ENCODE results near the gene SIGLEC14. TPM values are rescaled to one million over a fixed set of nuclear protein-coding genes. Genes with fewer than 3 reads are reported as not detected.

The SIGLEC14 gene
- total RNA-seq, 4 donors from 2014 or later, result 2.2 to 6.0 TPM; not detected in 2

DNA sequence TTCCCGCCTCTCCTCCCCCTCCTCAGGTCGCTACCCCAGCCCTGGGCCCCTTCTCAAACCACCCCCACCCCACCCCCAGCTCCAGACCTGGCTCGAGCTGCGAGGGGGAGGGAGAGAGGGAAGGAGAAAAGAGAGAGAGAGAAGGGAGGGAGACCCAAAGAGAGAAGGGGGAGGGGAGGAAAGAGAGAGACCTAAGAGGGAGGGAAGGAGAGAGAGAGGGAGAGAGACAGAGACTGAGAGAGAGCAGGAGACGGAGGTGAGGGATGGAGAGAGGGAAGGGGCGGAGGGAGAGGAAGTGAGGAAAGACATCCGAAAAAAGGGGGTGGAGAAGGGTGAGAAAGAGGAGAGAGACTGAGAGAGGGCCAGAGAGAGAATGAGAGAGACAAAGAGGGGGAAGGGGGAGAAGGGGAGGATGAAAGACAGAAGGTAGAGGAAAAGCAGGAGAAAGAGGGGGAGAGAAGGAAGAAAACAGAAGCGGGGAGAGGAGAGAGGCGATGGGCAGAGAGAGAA, 44.5 kb upstream of the SIGLEC14 start:
- no peak for DNase-seq
- in situ Hi-C loops (cut with MboI; ENCODE audit: low pct_ligation_motif_present in 1 of 4, low pct_unique_long_range_greater_than_20kb in 1 of 4, low sequenced_read_pairs in 3 of 4) (no loop called here), intact Hi-C loops (cut with DNase I; ENCODE audit: low total_unique reads) (loop anchor here (10.0 kb wide), 2 partner anchors 316 to 574 kb away; partner anchors contain the start of genes NKG7 and ZNF766)
- Histone ChIP-seq H3K9me3 (no peaks in the 10 kb centered on the region), H3K4me1 (peaks cover 7 to 47% (median 19%) of the 10 kb centered on the region in 4 donors), H3K27me3 (peaks cover 33% of the 10 kb centered on the region), H3K27ac (peak overlapping the region; percentile 92 to 98 (median 96)), H3K4me3 (peak overlapping the region; percentile 73 to 92 (median 77)), H3K36me3 (no peaks in the 10 kb centered on the region)
- no peak for TF ChIP-seq CTCF (IDR thresholded peaks at IDR 0.05)
- TF ChIP-seq POLR2AphosphoS5 (IDR thresholded peaks at IDR 0.05), result no peak
- no peak for TF ChIP-seq EP300 (IDR thresholded peaks at IDR 0.05; ENCODE audit: low read depth)
- no peak for TF ChIP-seq POLR2A (IDR thresholded peaks at IDR 0.05)
- 21 to 33% methylated on average over 4 to 9 of the region's 9 CpGs for WGBS, 2 donors (ENCODE audit: low coverage in 1 of 2)

- TF ChIP-seq POLR2A (IDR thresholded peaks at IDR 0.05), result no peak
- TF ChIP-seq POLR2AphosphoS5 (IDR thresholded peaks at IDR 0.05), result peak in 2 of 3 donors; percentile 55 to 57
- no peaks in the 10 kb centered on the region for H3K9me3 ChIP-seq
- in situ Hi-C loops (cut with MboI; ENCODE audit: low pct_ligation_motif_present in 1 of 4, low pct_unique_long_range_greater_than_20kb in 1 of 4, low sequenced_read_pairs in 3 of 4), result no loop called here
- peak overlapping the region; percentile 73 to 92 (median 77) for H3K4me3 ChIP-seq
- H3K27ac ChIP-seq, result peak overlapping the region; percentile 92 to 98 (median 96)
- H3K4me1 ChIP-seq, result peaks cover 7 to 47% (median 19%) of the 10 kb centered on the region in 4 donors
- intact Hi-C loops (cut with DNase I; ENCODE audit: low total_unique reads), result loop anchor here (10.0 kb wide), 2 partner anchors 316 to 574 kb away; partner anchors contain the start of genes NKG7 and ZNF766
- WGBS, 2 donors (ENCODE audit: low coverage in 1 of 2), result 4% methylated on average over 21 of the region's 21 CpGs; no CpG with 5 or more reads in 1 of the 2 donors
- peaks cover 33% of the 10 kb centered on the region for H3K27me3 ChIP-seq
- H3K36me3 ChIP-seq, result no peaks in the 10 kb centered on the region
- peak; percentile 59 for DNase-seq
Measured at GRCh38 chr19:51690454-51691073, 43.9 kb upstream of the SIGLEC14 start.

GRCh38 chr19:51689751-51690453, 43.3 kb upstream of the SIGLEC14 start:
- 3% methylated on average over 20 of the region's 21 CpGs; no CpG with 5 or more reads in 1 of the 2 donors for WGBS, 2 donors (ENCODE audit: low coverage in 1 of 2)

More at GRCh38 chr19:51689751-51690453, 43.3 kb upstream of the SIGLEC14 start:
- H3K4me3 ChIP-seq, result peak overlapping the region; percentile 73 to 92 (median 77)
- peak; percentile 28 for DNase-seq
- H3K9me3 ChIP-seq, result no peaks in the 10 kb centered on the region
- in situ Hi-C loops (cut with MboI; ENCODE audit: low pct_ligation_motif_present in 1 of 4, low pct_unique_long_range_greater_than_20kb in 1 of 4, low sequenced_read_pairs in 3 of 4), result no loop called here
- peaks cover 33% of the 10 kb centered on the region for H3K27me3 ChIP-seq
- TF ChIP-seq CTCF (IDR thresholded peaks at IDR 0.05) (no peak), POLR2A (IDR thresholded peaks at IDR 0.05) (no peak), POLR2AphosphoS5 (IDR thresholded peaks at IDR 0.05) (no peak), EP300 (IDR thresholded peaks at IDR 0.05; ENCODE audit: low read depth) (no peak)
- H3K4me1 ChIP-seq, result peaks cover 7 to 47% (median 19%) of the 10 kb centered on the region in 4 donors
- peak overlapping the region; percentile 92 to 98 (median 96) for H3K27ac ChIP-seq
- intact Hi-C loops (cut with DNase I; ENCODE audit: low total_unique reads), result loop anchor here (2.0 to 10.0 kb wide), 3 partner anchors 13 to 575 kb away; partner anchors contain the start of genes NKG7 and ZNF766
- no peaks in the 10 kb centered on the region for H3K36me3 ChIP-seq
